HepG2 (cell line): Measurements from ENCODE around the gene FHIT. TPM values are rescaled to one million over a fixed set of nuclear protein-coding genes. Genes with fewer than 3 reads are reported as not detected.

Source experiments
- CC2D1A ChIP-seq: sonication (generic); formaldehyde crosslinking; IDR thresholded peaks from 2 replicates; pipeline ENCODE4 v1.8.1; 2023; ENCODE audit warnings: mild to moderate bottlenecking, missing genetic modification reagents
- MBD4 ChIP-seq: IDR thresholded peaks from 2 replicates; pipeline ENCODE4 v1.6.1; 2012; ENCODE audit warnings: low read length, inconsistent platforms, borderline replicate concordance
- MED8 ChIP-seq: sonication (generic); formaldehyde crosslinking; IDR thresholded peaks from 2 replicates; pipeline ENCODE4 v1.8.1; 2023; ENCODE audit warnings: mild to moderate bottlenecking, missing genetic modification reagents; ENCODE audit not compliant: insufficient replicate concordance
- MIER3 ChIP-seq: IDR thresholded peaks from 2 replicates; pipeline ENCODE4 v1.6.1; 2016; ENCODE audit warnings: missing compliant biosample characterization, borderline replicate concordance
- MIXL1 ChIP-seq: IDR thresholded peaks from 2 replicates; pipeline ENCODE4 v1.6.1; 2016
- POLR2AphosphoS2 ChIP-seq: IDR thresholded peaks from 2 replicates; pipeline ENCODE4 v1.6.1; 2011; ENCODE audit warnings: low read depth, low read length, improper control_type of control experiment
- RXRB ChIP-seq: IDR thresholded peaks from 2 replicates; pipeline ENCODE4 v1.6.1; 2016; ENCODE audit warnings: borderline replicate concordance, missing genetic modification reagents, missing compliant biosample characterization
- SNAPC2 ChIP-seq: sonication (generic); formaldehyde crosslinking; IDR thresholded peaks from 2 replicates; pipeline ENCODE4 v1.8.1; 2022; ENCODE audit warnings: mild to moderate bottlenecking, missing genetic modification reagents
- TBX2 ChIP-seq: sonication (generic); formaldehyde crosslinking; IDR thresholded peaks from 2 replicates; pipeline ENCODE4 v1.5.0; 2020; ENCODE audit warnings: missing genetic modification reagents, mild to moderate bottlenecking, borderline replicate concordance
- ZFAT ChIP-seq: sonication (generic); formaldehyde crosslinking; conservative IDR thresholded peaks from 2 replicates; pipeline ENCODE4 v1.8.1; 2023; ENCODE audit warnings: missing genetic modification reagents, inconsistent platforms
- ZNF205 ChIP-seq: IDR thresholded peaks from 2 replicates; pipeline ENCODE4 v1.6.1; 2018; ENCODE audit warnings: missing biosample characterization, missing genetic modification reagents
- ZNF224 ChIP-seq: sonication (generic); formaldehyde crosslinking; IDR thresholded peaks from 2 replicates; pipeline ENCODE4 v1.5.0; 2020; ENCODE audit warnings: mild to moderate bottlenecking, missing genetic modification reagents
- ZNF501 ChIP-seq: sonication (generic); formaldehyde crosslinking; IDR thresholded peaks from 2 replicates; pipeline ENCODE4 v1.5.1; 2020; ENCODE audit warnings: mild to moderate bottlenecking, moderate library complexity, missing genetic modification reagents
- ZNF761 ChIP-seq: sonication (generic); formaldehyde crosslinking; conservative IDR thresholded peaks from 2 replicates; pipeline ENCODE4 v1.4.0; 2020; ENCODE audit warnings: mild to moderate bottlenecking, missing genetic modification reagents
- polyA plus RNA-seq, 8 experiments: library from polyadenylated mRNA; depleted of rRNA in 3 of 8; stranded (reverse) in 7 of 8; unstranded in 1 of 8; fragments of >200 nt; fragmentation: Illumina TruSeq in 4 of 8; extraction: Trizol in 4 of 8; gene quantifications; 2 replicates each; pipeline versions ENCODE4 v1.2.1 to v1.2.3, GENCODE V29; 2011 to 2016; ENCODE audit warnings: low read depth in 4 of 8, missing spikeins in 1 of 8, mixed read lengths in 1 of 8; ENCODE audit not compliant: insufficient read depth in 1 of 8
- total RNA-seq, 5 experiments: library from RNA; depleted of rRNA; stranded (reverse); fragments of >200 nt; fragmentation: Illumina TruSeq; extraction: Trizol; gene quantifications; 2 replicates each; pipeline ENCODE4 v1.2.3, GENCODE V29; 2016; ENCODE audit warnings: low read depth in 1 of 5
- TF ChIP-seq, protein P1 (sequence below), 2 experiments: IDR thresholded peaks; 2 replicates each; pipeline ENCODE4 v1.6.1; 2011 to 2012; ENCODE audit warnings: low read length in 2 of 2, borderline replicate concordance in 1 of 2, low read depth in 1 of 2, mild to moderate bottlenecking in 1 of 2, moderate library complexity in 1 of 2
- TF ChIP-seq, protein P2 (sequence below): sonication (generic); formaldehyde crosslinking; IDR thresholded peaks from 2 replicates; pipeline ENCODE4 v1.8.1; 2023; ENCODE audit warnings: mild to moderate bottlenecking, missing genetic modification reagents
- TF ChIP-seq, protein P3 (sequence below): IDR thresholded peaks from 2 replicates; pipeline ENCODE4 v1.6.1; 2016; ENCODE audit warnings: low read depth, missing genetic modification reagents, missing compliant biosample characterization
- TF ChIP-seq, protein P4 (sequence below): sonication (generic); formaldehyde crosslinking; IDR thresholded peaks from 2 replicates; pipeline ENCODE4 v1.8.0; 2022; ENCODE audit warnings: missing genetic modification reagents, mild to moderate bottlenecking, moderate library complexity, borderline replicate concordance

The FHIT gene
- total and polyA plus RNA-seq, 2 of the 13 experiments (the other 11 are each of a cell fraction or from before 2014, with no cell fraction given): 4.0 to 4.6 TPM

DNA sequence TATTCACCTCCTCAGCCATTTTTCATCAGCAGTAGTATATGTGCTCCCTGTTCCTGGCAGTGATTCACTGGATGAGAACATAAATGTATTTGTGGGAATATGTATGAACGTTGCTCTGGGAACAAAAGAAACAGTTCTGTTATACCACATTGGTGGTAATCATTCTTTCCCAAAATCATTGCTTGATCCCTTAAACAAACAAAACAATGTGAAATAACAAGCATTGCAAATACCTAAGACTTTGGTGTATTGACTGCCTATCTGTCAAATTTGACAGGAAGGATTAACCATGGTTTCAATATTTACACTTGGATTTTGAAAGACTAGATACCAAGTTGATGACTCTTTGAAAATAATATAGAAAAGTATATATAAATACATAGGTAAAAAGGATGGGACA, 284.1 kb downstream of the FHIT start (continued):
- TF ChIP-seq POLR2AphosphoS2 (no peak), RXRB (peak; percentile 67), ZNF761 (CRISPR knock-in tag) (no peak), MIXL1 (CRISPR knock-in tag) (peak; percentile 74), TBX2 (peak; percentile 37; the same call in 1 of the 2 replicates), ZNF205 (CRISPR knock-in tag) (0 out of 2 replicates have a peak, but pooled peaks have one; percentile 23), ZNF501 (CRISPR knock-in tag) (no peak), CC2D1A (CRISPR knock-in tag) (no peak), ZNF224 (no peak), MBD4 (peak; percentile 86), MIER3 (CRISPR knock-in tag) (peak; percentile 51; the same call in 1 of the 2 replicates), MED8 (CRISPR knock-in tag) (no peak), SNAPC2 (CRISPR knock-in tag) (no peak), ZFAT (CRISPR knock-in tag) (no peak)
- TF ChIP-seq, protein P1, sequence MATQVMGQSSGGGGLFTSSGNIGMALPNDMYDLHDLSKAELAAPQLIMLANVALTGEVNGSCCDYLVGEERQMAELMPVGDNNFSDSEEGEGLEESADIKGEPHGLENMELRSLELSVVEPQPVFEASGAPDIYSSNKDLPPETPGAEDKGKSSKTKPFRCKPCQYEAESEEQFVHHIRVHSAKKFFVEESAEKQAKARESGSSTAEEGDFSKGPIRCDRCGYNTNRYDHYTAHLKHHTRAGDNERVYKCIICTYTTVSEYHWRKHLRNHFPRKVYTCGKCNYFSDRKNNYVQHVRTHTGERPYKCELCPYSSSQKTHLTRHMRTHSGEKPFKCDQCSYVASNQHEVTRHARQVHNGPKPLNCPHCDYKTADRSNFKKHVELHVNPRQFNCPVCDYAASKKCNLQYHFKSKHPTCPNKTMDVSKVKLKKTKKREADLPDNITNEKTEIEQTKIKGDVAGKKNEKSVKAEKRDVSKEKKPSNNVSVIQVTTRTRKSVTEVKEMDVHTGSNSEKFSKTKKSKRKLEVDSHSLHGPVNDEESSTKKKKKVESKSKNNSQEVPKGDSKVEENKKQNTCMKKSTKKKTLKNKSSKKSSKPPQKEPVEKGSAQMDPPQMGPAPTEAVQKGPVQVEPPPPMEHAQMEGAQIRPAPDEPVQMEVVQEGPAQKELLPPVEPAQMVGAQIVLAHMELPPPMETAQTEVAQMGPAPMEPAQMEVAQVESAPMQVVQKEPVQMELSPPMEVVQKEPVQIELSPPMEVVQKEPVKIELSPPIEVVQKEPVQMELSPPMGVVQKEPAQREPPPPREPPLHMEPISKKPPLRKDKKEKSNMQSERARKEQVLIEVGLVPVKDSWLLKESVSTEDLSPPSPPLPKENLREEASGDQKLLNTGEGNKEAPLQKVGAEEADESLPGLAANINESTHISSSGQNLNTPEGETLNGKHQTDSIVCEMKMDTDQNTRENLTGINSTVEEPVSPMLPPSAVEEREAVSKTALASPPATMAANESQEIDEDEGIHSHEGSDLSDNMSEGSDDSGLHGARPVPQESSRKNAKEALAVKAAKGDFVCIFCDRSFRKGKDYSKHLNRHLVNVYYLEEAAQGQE (IDR thresholded peaks at IDR 0.05; ENCODE audit: borderline replicate concordance in 1 of 2, low read depth in 1 of 2, low read length in 2 of 2): 0 out of 4 replicates have a peak, but pooled peaks of 1 of the 2 experiments have one; percentile 24
- TF ChIP-seq, protein P2, sequence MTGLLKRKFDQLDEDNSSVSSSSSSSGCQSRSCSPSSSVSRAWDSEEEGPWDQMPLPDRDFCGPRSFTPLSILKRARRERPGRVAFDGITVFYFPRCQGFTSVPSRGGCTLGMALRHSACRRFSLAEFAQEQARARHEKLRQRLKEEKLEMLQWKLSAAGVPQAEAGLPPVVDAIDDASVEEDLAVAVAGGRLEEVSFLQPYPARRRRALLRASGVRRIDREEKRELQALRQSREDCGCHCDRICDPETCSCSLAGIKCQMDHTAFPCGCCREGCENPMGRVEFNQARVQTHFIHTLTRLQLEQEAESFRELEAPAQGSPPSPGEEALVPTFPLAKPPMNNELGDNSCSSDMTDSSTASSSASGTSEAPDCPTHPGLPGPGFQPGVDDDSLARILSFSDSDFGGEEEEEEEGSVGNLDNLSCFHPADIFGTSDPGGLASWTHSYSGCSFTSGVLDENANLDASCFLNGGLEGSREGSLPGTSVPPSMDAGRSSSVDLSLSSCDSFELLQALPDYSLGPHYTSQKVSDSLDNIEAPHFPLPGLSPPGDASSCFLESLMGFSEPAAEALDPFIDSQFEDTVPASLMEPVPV (CRISPR knock-in tag): no peak
- TF ChIP-seq, protein P3, sequence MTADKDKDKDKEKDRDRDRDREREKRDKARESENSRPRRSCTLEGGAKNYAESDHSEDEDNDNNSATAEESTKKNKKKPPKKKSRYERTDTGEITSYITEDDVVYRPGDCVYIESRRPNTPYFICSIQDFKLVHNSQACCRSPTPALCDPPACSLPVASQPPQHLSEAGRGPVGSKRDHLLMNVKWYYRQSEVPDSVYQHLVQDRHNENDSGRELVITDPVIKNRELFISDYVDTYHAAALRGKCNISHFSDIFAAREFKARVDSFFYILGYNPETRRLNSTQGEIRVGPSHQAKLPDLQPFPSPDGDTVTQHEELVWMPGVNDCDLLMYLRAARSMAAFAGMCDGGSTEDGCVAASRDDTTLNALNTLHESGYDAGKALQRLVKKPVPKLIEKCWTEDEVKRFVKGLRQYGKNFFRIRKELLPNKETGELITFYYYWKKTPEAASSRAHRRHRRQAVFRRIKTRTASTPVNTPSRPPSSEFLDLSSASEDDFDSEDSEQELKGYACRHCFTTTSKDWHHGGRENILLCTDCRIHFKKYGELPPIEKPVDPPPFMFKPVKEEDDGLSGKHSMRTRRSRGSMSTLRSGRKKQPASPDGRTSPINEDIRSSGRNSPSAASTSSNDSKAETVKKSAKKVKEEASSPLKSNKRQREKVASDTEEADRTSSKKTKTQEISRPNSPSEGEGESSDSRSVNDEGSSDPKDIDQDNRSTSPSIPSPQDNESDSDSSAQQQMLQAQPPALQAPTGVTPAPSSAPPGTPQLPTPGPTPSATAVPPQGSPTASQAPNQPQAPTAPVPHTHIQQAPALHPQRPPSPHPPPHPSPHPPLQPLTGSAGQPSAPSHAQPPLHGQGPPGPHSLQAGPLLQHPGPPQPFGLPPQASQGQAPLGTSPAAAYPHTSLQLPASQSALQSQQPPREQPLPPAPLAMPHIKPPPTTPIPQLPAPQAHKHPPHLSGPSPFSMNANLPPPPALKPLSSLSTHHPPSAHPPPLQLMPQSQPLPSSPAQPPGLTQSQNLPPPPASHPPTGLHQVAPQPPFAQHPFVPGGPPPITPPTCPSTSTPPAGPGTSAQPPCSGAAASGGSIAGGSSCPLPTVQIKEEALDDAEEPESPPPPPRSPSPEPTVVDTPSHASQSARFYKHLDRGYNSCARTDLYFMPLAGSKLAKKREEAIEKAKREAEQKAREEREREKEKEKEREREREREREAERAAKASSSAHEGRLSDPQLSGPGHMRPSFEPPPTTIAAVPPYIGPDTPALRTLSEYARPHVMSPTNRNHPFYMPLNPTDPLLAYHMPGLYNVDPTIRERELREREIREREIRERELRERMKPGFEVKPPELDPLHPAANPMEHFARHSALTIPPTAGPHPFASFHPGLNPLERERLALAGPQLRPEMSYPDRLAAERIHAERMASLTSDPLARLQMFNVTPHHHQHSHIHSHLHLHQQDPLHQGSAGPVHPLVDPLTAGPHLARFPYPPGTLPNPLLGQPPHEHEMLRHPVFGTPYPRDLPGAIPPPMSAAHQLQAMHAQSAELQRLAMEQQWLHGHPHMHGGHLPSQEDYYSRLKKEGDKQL (CRISPR knock-in tag): peak; percentile 99
- TF ChIP-seq, protein P4, sequence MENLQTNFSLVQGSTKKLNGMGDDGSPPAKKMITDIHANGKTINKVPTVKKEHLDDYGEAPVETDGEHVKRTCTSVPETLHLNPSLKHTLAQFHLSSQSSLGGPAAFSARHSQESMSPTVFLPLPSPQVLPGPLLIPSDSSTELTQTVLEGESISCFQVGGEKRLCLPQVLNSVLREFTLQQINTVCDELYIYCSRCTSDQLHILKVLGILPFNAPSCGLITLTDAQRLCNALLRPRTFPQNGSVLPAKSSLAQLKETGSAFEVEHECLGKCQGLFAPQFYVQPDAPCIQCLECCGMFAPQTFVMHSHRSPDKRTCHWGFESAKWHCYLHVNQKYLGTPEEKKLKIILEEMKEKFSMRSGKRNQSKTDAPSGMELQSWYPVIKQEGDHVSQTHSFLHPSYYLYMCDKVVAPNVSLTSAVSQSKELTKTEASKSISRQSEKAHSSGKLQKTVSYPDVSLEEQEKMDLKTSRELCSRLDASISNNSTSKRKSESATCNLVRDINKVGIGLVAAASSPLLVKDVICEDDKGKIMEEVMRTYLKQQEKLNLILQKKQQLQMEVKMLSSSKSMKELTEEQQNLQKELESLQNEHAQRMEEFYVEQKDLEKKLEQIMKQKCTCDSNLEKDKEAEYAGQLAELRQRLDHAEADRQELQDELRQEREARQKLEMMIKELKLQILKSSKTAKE: no peak
